ENCODE data around the gene TIGIT.
"Not testable (repeated sequence)": the region's sequence is repeated elsewhere in the genome, so short reads cannot be mapped to it uniquely, and the experiment has no call there.

TIGIT gene

DNA sequence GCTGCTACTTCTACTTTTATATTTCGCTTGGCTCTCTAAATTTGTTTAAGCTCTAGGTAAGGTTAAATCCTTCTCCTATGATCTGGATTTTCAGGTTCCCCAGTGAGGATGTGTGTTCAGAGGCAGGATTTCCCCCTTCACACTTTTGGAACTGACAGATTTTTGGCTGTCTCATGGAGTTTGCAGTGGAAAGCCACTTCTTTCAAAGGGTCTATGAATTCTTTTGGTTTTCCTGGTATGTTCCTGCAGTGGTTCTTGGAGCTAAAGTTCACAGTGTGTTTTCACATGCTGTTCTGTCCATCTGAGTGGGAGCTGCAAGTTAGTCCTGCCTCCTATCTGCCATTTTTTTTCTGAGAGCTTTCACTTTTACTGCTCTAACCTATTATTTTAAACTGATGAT, 21.6 kb upstream of the TIGIT start:
- TF ChIP-seq, protein P1, sequence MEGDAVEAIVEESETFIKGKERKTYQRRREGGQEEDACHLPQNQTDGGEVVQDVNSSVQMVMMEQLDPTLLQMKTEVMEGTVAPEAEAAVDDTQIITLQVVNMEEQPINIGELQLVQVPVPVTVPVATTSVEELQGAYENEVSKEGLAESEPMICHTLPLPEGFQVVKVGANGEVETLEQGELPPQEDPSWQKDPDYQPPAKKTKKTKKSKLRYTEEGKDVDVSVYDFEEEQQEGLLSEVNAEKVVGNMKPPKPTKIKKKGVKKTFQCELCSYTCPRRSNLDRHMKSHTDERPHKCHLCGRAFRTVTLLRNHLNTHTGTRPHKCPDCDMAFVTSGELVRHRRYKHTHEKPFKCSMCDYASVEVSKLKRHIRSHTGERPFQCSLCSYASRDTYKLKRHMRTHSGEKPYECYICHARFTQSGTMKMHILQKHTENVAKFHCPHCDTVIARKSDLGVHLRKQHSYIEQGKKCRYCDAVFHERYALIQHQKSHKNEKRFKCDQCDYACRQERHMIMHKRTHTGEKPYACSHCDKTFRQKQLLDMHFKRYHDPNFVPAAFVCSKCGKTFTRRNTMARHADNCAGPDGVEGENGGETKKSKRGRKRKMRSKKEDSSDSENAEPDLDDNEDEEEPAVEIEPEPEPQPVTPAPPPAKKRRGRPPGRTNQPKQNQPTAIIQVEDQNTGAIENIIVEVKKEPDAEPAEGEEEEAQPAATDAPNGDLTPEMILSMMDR (IDR thresholded peaks at IDR 0.05; ENCODE audit: low read length, missing control alignments), result no peak
- peak; percentile 68 for DNase-seq (ENCODE audit: low read depth)
- H3K4me3 ChIP-seq (replicated peaks; ENCODE audit: low read depth, low read length), result no peak overlapping the region

DNA sequence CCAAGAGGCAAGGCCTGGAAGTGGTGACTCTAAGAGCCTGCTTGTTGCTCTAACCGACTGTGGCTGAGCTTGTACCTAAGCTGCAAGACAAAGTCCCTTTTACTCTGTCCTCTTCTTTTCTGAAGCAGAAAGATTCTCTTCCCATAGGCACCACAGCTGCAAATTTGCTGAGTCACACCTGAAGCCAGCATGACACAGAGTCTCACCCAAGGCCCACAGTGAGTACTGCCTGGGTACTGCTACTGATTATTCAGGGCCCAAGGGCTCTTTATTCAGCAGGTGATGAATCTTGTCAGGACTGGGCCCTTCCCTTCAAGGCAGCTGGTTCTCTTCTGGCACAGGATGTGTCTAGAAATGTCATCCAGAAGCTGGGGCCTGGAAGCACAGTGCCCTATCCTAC, 18.9 kb upstream of the TIGIT start:
- DNase-seq (ENCODE audit: low read depth), result peak; percentile 46
- TF ChIP-seq, protein P1 (IDR thresholded peaks at IDR 0.05; ENCODE audit: low read length, missing control alignments), result no peak
- no peak overlapping the region for H3K4me3 ChIP-seq (replicated peaks; ENCODE audit: low read depth, low read length)

DNA sequence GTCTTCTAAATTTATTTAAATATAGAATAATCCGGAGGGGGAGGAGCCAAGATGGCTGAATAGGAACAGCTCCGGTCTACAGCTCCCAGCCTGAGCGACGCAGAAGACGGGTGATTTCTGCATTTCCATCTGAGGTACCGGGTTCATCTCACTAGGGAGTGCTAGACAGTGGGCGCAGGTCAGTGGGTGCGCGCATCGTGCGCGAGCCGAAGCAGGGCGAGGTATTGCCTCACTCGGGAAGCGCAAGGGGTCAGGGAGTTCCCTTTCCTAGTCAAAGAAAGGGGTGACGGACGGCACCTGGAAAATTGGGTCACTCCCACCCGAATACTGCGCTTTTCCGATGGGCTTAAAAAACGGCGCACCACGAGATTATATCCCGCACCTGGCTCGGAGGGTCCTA, 17.0 kb upstream of the TIGIT start:
- H3K4me3 ChIP-seq (replicated peaks; ENCODE audit: low read depth, low read length); DNase-seq (ENCODE audit: low read depth): not testable (repeated sequence)

DNA sequence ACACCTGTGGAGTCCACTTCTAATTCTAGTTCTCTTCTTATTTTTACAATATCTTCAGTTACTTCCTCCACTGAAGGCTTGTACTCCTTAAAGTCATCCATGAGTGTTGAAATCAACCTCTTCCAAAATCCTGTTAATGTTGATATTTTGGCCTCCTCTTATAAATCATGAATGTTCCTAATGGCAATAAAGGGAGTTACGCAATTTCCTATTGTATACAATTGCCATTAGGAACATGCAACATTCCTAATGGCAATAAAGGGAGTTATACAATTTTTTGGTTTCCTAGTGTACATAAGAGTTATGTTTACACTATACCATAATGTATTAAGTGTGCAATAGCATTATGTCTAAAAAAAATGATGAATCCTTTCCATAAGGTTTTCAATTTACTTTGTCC, 9.2 kb upstream of the TIGIT start:
- TF ChIP-seq, protein P1 (IDR thresholded peaks at IDR 0.05; ENCODE audit: low read length, missing control alignments), result no peak
- no peak overlapping the region for H3K4me3 ChIP-seq (replicated peaks; ENCODE audit: low read depth, low read length)
- no peak for DNase-seq (ENCODE audit: low read depth)

DNA sequence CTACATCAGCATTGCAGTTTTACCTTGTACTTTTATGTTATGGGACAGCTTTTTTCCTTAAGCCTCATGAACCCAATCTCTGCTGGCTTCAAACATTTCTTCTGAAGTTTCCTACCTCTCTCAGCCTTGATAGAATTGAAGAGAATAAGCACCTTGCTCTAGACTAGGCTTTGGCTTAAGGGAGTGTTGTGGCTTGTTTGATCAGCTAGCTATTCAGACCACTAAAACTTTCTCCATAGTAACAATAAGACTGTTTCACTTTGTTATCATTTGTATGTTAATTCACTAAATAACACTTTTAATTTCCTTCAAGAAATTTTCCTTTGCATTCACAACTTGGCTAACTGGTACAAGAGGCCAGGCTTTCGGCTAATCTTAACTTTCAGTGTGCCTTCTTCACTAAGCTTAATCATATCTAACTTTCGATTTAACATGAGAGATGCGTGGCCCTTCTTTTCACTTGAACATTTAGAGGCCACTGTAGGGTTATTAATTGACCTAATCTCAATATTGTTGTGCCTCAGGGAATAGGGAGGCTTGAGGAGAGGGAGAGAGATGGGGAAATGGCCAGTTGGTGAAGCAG, 8.1 kb upstream of the TIGIT start:
- no peak for DNase-seq (ENCODE audit: low read depth)
- TF ChIP-seq, protein P1 (IDR thresholded peaks at IDR 0.05; ENCODE audit: low read length, missing control alignments), result no peak
- H3K4me3 ChIP-seq (replicated peaks; ENCODE audit: low read depth, low read length), result no peak overlapping the region

DNA sequence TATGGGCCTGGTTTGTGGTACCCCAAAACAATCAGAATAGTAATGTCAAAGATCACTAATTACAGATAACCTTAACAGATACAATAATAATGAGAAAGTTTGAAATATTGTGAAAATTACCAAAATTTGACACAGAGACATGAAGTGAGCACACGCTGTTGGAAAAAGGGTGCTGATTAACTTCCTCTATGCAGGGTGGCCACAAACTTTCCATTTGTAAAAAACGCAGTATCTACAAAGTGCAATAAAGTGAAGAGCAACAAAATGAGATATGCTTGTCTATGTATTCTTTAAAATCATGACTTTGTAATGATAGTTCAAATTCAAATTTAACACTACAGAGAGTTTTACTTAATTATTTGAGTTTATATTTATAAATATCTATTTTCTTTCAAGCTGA, 7.6 kb upstream of the TIGIT start:
- DNase-seq (ENCODE audit: low read depth), result no peak
- H3K4me3 ChIP-seq (replicated peaks; ENCODE audit: low read depth, low read length), result no peak overlapping the region
- TF ChIP-seq, protein P1 (IDR thresholded peaks at IDR 0.05; ENCODE audit: low read length, missing control alignments), result no peak

DNA sequence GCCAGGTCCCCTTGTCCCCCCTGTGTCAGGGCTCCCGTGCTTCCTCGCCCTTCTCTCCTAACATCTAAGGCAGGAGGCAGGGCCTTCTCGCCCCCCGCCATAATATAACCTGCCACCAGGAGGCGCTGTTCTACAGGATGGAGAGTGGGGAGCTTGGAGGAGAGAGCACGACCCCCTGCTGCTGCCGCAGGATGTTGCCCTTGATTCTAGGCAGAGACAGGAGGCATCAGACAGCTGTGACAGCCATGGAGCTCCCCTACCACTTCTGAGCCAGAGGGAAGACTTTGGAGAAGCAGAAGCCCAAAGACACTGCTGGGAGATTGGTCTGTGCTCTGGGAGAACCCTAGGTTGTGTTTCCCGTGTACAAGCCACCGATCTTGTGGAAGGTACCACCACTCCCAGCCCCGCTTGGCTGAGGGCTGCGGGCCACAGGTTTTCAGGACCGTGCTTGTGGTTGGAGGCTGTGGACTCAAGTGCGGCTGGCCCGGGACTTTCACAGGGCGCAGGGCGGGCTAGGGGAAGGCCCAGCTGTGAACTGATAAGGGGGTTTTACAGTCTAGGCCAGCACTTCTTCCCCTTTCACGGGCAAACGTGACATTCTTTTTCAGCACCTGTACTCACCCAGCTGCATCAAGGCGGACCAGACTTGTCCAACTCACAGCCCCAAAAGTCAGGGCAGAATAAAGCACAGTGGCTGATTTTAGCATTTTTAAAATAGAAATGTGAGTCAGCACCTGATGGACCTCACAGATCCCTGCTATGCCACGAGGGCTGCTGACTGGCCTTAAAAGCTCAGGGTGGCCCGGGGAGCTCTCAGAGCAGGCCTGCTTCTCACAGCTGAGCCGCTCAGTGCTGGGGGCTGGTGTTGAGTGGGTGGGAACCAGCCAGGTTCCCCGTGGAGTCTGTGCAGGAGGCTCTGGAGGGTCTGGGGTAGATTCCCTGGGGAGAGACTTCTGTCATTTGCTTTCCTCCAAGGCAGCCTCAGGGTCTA, 2.6 kb upstream of the TIGIT start:
- TF ChIP-seq, protein P1 (IDR thresholded peaks at IDR 0.05; ENCODE audit: low read length, missing control alignments), result peak; percentile 71
- no peak overlapping the region for H3K4me3 ChIP-seq (replicated peaks; ENCODE audit: low read depth, low read length)
- DNase-seq (ENCODE audit: low read depth), result peak; percentile 57
